A673 (cell line): Measurements from ENCODE around the gene MDM1.

Experiments used
- CTCF ChIP-seq: fragments of 300-800, 200-600 bp; sonication (generic); conservative IDR thresholded peaks from 2 replicates; pipeline ENCODE4 v1.5.1; 2017; ENCODE audit warnings: low read depth, mild to moderate bottlenecking, antibody characterized with exemption, low read length, moderate library complexity, mixed read lengths
- EZH2 ChIP-seq: fragments of 200-600 bp; sonication (generic); IDR thresholded peaks from 2 replicates; pipeline ENCODE4 v1.6.1; 2017; ENCODE audit warnings: borderline replicate concordance, low read depth, mild to moderate bottlenecking, mixed read lengths, antibody characterized with exemption, low read length; ENCODE audit not compliant: poor library complexity, severe bottlenecking

GRCh38 chr12:68334132-68334531 lies 2.0 kb upstream of the MDM1 start:
- TF ChIP-seq CTCF (no peak), EZH2 (no peak)
